OCI-LY1 (cell line): ENCODE data around the gene ANKMY1.
A peak's percentile ranks its signal among the peaks of the same experiment; 100 is the strongest.

Experiments used
- H2AFZ ChIP-seq: fragments of 200-600 bp; sonication (generic), shearing (Covaris generic); 2 replicates; pipeline ENCODE4 v1.6.0; 2014; ENCODE audit warnings: antibody characterized with exemption, mild to moderate bottlenecking, low read length
- H3F3A ChIP-seq: fragments of 200-600 bp; sonication (generic), shearing (Covaris generic); 2 replicates; pipeline ENCODE4 v1.6.0; 2014; ENCODE audit warnings: mild to moderate bottlenecking, antibody characterized with exemption, low read length, moderate library complexity; ENCODE audit not compliant: insufficient read depth
- H3K27ac ChIP-seq: fragments of 200-600 bp; sonication (generic); 2 replicates; pipeline ENCODE4 v1.5.1; 2014; ENCODE audit warnings: low read length, mixed run types, mild to moderate bottlenecking, low read depth; ENCODE audit not compliant: poor library complexity, severe bottlenecking
- H3K27me3 ChIP-seq: fragments of 200-600 bp; sonication (generic); 2 replicates; pipeline ENCODE4 v1.6.0; 2014; ENCODE audit warnings: antibody characterized with exemption, mild to moderate bottlenecking, low read length, moderate library complexity; ENCODE audit not compliant: insufficient read depth
- H3K36me3 ChIP-seq: fragments of 200-600 bp; sonication (generic); 2 replicates; pipeline ENCODE4 v1.6.1; 2014; ENCODE audit warnings: mild to moderate bottlenecking, antibody characterized with exemption, low read length, moderate library complexity, mixed read lengths; ENCODE audit not compliant: insufficient read depth
- H3K4me1 ChIP-seq: fragments of 200-600 bp; sonication (generic); 2 replicates; pipeline ENCODE4 v1.5.1; 2014; ENCODE audit warnings: mild to moderate bottlenecking, low read length, moderate library complexity; ENCODE audit not compliant: insufficient read depth, severe bottlenecking
- H3K4me2 ChIP-seq: fragments of 200-600 bp; sonication (generic), shearing (Covaris generic); 2 replicates; pipeline ENCODE4 v1.6.1; 2014; ENCODE audit warnings: low read length
- H3K4me3 ChIP-seq: fragments of 200-600 bp; sonication (generic); 2 replicates; pipeline ENCODE4 v1.5.1; 2014; ENCODE audit warnings: low read length, low read depth, mild to moderate bottlenecking, mixed read lengths; ENCODE audit not compliant: poor library complexity, severe bottlenecking
- H3K79me2 ChIP-seq: fragments of 200-600 bp; shearing (Covaris generic); 2 replicates; pipeline ENCODE4 v1.6.1; 2016; ENCODE audit warnings: mixed run types, low read length, mixed read lengths; ENCODE audit not compliant: insufficient read depth
- H3K9ac ChIP-seq: fragments of 200-600 bp; sonication (generic), shearing (Covaris generic); 2 replicates; pipeline ENCODE4 v1.6.1; 2014; ENCODE audit warnings: mild to moderate bottlenecking, low read length, mixed read lengths
- H3K9me2 ChIP-seq: fragments of 200-600 bp; sonication (generic), shearing (Covaris generic); 2 replicates; pipeline ENCODE4 v1.6.1; 2014; ENCODE audit warnings: low read depth, mild to moderate bottlenecking, low read length, mixed read lengths
- H3K9me3 ChIP-seq: fragments of 200-600 bp; shearing (Covaris generic); 2 replicates; pipeline ENCODE4 v1.6.1; 2014; ENCODE audit warnings: low read length, mixed read lengths
- H4K20me1 ChIP-seq: fragments of 200-600 bp; sonication (generic), shearing (Covaris generic); 2 replicates; pipeline ENCODE4 v1.6.0; 2016; ENCODE audit warnings: mild to moderate bottlenecking, low read length; ENCODE audit not compliant: insufficient read depth
- CTCF ChIP-seq: fragments of 200-600 bp; sonication (generic), shearing (Covaris generic); IDR thresholded peaks from 2 replicates; pipeline ENCODE4 v1.5.1; 2017; ENCODE audit warnings: mild to moderate bottlenecking, antibody characterized with exemption, low read length, moderate library complexity, mixed read lengths
- EZH2 ChIP-seq: fragments of 200-600 bp; sonication (generic), shearing (Covaris generic); IDR thresholded peaks from 2 replicates; pipeline ENCODE4 v1.8.0; 2017; ENCODE audit warnings: borderline replicate concordance, mixed run types, mild to moderate bottlenecking, antibody characterized with exemption, low read length, moderate library complexity, mixed read lengths

The ANKMY1 gene

DNA sequence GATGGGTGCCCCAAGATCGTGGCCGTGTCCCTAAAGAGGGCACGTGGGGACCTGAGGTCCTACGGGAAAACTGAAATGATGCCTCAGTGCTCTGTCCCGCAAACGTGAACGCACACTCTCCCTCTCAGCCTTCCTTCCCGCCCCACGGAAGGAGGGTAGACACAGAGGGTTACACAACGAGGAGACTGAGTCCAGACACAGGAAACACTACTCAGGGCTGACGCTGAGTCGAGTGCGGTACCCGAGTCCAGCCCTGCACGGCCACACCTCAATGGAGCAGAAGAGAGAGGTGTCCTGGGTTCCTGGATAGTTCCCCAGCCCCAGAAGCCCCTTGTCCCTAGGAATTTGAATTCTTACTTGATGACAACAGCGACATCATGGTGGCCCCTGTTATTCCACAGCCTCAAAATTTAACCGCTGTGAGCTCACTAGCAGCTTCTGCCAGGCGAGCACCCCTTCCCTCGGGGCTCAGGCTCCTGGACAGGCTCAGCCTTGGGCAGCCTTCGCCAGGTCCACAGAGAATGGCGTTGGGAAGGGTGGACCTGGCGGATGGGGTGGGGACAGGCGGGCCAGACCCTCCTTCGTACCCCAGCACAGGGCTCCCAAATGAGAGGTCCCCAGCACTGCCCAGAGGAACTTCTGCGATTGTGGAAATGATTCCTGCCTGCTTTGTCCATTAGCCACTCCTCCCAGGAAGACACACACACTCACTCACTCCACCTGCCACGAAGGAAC lies 9.5 kb upstream of the ANKMY1 start:
- H3K27ac ChIP-seq, result peak overlapping the region; percentile 91
- TF ChIP-seq CTCF (no peak), EZH2 (no peak)

GRCh38 chr2:240566203-240567136 lies 8.7 kb upstream of the ANKMY1 start:
- H3K36me3 ChIP-seq, result peaks cover 7% of the 10 kb centered on the region; the same call in 1 of the 2 replicates
- H3K4me1 ChIP-seq, result peaks cover 62% of the 10 kb centered on the region
- H4K20me1 ChIP-seq, result no peaks in the 10 kb centered on the region
- H2AFZ ChIP-seq, result no peak overlapping the region
- H3K27me3 ChIP-seq, result no peaks in the 10 kb centered on the region
- H3K79me2 ChIP-seq, result no peaks in the 10 kb centered on the region
- TF ChIP-seq EZH2 (no peak), CTCF (peak; percentile 72)
- peak overlapping the region; percentile 97 for H3K4me2 ChIP-seq
- no peaks in the 10 kb centered on the region for H3K9me2 ChIP-seq
- H3K4me3 ChIP-seq, result peak overlapping the region; percentile 86
- no peaks in the 10 kb centered on the region for H3K9me3 ChIP-seq
- H3K9ac ChIP-seq, result peak overlapping the region; percentile 96
- H3K27ac ChIP-seq, result peak overlapping the region; percentile 97
- H3F3A ChIP-seq, result no peaks in the 10 kb centered on the region

More for the DNA sequence above, 9.5 kb upstream of the ANKMY1 start:
- H3K4me3 ChIP-seq, result peak overlapping the region; percentile 86
- no peaks in the 10 kb centered on the region for H4K20me1 ChIP-seq
- no peak overlapping the region for H2AFZ ChIP-seq
- peaks cover 6% of the 10 kb centered on the region; the same call in 1 of the 2 replicates for H3K36me3 ChIP-seq
- H3K4me2 ChIP-seq, result peak overlapping the region; percentile 92
- peak overlapping the region; percentile 76 for H3K9ac ChIP-seq
- H3K9me3 ChIP-seq, result no peaks in the 10 kb centered on the region
- no peaks in the 10 kb centered on the region for H3K9me2 ChIP-seq
- H3K4me1 ChIP-seq, result peaks cover 54% of the 10 kb centered on the region
- no peaks in the 10 kb centered on the region for H3F3A ChIP-seq
- no peaks in the 10 kb centered on the region for H3K79me2 ChIP-seq
- H3K27me3 ChIP-seq, result no peaks in the 10 kb centered on the region

GRCh38 chr2:240565333-240566202 lies 7.8 kb upstream of the ANKMY1 start:
- Histone ChIP-seq H3K27ac (peak overlapping the region; percentile 97), H4K20me1 (no peaks in the 10 kb centered on the region), H3F3A (no peaks in the 10 kb centered on the region), H3K36me3 (peaks cover 7% of the 10 kb centered on the region; the same call in 1 of the 2 replicates), H3K79me2 (no peaks in the 10 kb centered on the region), H2AFZ (no peak overlapping the region), H3K9me2 (no peaks in the 10 kb centered on the region), H3K9ac (peak overlapping the region; percentile 96), H3K4me3 (peak overlapping the region; percentile 65), H3K4me2 (peak overlapping the region; percentile 97), H3K4me1 (peaks cover 63% of the 10 kb centered on the region), H3K9me3 (no peaks in the 10 kb centered on the region), H3K27me3 (no peaks in the 10 kb centered on the region)
- TF ChIP-seq CTCF (no peak), EZH2 (no peak)
